ELR (cell line): ENCODE measurements around the gene MRTO4.
"Not testable (repeated sequence)": the region's sequence is repeated elsewhere in the genome, so short reads cannot be mapped to it uniquely, and the experiment has no call there.

Source experiments
- DNase-seq: peaks from one replicate; pipeline ENCODE4 v3.0.0-alpha.2; 2015; ENCODE audit warnings: low read depth

Gene MRTO4

GRCh38 chr1:19251305-19252196 is at the start of gene MRTO4, which contains the start of gene EMC1:
Gene MRTO4 (plus strand): TSS chr1:19251805. CDS start chr1:19251836, 31 bp downstream.
Gene EMC1 (minus strand): TSS chr1:19251524. CDS start chr1:19251509, 15 bp downstream.
- DNase-seq, result peak; percentile 89

DNA sequence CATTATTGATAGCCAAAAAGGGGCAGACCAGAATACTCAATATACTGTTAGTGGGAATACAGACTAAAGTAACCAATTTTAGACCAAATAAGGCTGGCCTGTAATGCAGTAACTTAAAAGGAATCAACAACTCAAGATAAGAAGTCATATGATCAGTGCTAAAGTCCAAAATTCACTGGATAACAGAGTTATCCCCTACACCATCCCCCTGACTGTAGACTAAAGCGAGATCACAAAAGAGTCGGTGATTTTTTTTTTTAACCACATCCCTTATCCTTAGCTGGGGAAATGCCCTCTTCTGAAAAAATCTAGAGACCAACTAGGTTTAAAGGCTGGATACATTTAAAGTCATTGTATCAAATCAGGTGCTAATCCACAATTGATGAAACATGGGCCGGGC is 49.2 kb upstream of the MRTO4 start:
- no peak for DNase-seq

DNA sequence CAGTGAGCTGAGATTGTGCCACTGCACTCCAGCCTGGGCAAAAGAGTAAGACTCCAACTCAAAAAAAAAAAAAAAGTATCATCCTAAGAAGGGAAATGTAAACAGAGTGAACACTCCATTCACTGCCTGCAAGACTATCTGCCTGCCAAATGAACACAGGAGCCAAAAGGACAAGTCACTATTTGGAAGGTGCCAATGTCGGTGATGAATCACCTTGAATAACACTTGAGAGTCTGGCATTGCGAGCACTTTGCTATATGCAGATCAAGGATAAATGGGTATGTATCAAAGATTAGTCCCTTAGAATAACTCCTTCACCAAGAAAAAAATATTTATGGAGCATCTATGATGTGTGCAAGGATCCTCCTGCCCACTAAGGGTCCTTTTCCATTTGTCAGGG is 48.2 kb upstream of the MRTO4 start:
- peak; percentile 72 for DNase-seq

GRCh38 chr1:19204446-19205266 is 46.9 kb upstream of the MRTO4 start:
- peak; percentile 38 for DNase-seq

GRCh38 chr1:19205403-19205802 is 46.2 kb upstream of the MRTO4 start:
- no peak for DNase-seq

- no peak for DNase-seq
These were observed 45.8 kb upstream of the MRTO4 start for GRCh38 chr1:19205845-19206244.

DNA sequence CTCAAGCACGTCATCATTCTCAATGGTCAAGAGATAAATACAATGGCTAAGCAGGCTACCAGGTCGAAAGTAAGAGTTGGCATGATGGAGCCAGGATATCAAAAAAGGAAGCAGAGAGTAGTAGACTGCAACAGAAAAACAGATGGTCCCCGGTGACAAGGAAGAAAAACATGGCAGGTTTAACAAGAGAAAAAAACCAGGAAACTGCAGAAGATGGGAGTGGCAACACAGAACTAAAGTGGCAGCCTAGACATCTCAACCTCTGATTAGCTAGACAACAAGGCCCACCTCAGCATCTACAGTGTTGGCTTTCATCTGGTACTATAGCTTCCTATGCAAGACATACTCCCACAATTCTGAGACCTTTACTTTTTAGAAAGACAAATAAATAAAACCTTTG is 44.7 kb upstream of the MRTO4 start:
- no peak for DNase-seq

GRCh38 chr1:19208710-19209438 is 42.7 kb upstream of the MRTO4 start:
- DNase-seq, result peak; percentile 75

DNA sequence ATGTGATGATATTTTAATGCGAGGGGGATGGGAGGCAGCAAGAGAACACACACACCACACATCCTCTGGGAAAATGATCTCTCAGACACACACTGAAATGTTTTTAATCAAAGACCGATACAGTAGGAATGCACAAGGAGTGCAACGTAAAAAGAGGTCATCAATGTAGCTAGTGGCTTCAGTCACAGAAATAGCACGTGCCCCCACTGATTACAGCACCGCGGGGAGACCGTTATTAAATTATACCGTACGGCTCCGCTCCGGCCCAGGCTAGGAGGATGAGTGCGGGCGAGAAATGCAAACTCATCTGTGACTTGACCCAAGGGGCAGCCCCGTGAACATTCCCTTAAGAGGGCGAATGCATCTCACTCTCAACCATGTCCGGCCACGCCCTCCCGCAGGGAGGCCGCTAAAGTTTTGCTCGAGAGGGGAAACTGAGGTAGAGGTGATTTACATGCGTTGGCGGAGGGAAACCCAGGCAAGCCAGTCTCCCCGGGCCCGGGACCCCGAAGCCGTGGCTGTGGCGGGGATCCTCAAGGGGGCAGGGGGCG is 42.1 kb upstream of the MRTO4 start:
- peak; percentile 75 for DNase-seq

GRCh38 chr1:19209990-19210771 is 41.4 kb upstream of the MRTO4 start, which contains the start of gene UBR4:
Gene UBR4 (minus strand): TSS chr1:19210266. CDS start chr1:19210248, 18 bp downstream.
- peak; percentile 96 for DNase-seq

- peak; percentile 28 for DNase-seq
These were observed 40.6 kb upstream of the MRTO4 start for GRCh38 chr1:19210772-19211549.

GRCh38 chr1:19212167-19212566 is 39.4 kb upstream of the MRTO4 start:
- DNase-seq, result no peak

DNA sequence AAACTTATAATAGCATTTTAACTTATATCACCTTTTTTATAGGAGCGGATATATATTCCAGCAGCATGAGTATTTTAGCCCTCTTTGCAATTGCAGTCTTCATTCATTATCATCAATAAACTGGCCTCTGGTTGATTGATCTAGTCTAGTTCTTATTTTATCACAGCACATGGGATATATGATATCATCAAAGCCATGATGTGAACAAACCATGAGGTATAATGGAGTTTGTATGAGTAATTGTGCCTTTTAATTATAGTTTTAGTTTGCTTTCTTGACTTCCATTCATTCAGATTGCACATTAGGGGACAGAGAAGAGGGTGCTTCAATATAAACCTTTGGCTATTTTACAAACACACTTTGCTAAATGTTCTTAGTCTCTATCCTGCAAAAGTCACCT is 38.0 kb upstream of the MRTO4 start:
- DNase-seq, result no peak

GRCh38 chr1:19216585-19216984 is 35.0 kb upstream of the MRTO4 start:
- not testable (repeated sequence) for DNase-seq

- DNase-seq, result no peak
These were observed 32.2 kb upstream of the MRTO4 start for GRCh38 chr1:19219451-19219850.

DNA sequence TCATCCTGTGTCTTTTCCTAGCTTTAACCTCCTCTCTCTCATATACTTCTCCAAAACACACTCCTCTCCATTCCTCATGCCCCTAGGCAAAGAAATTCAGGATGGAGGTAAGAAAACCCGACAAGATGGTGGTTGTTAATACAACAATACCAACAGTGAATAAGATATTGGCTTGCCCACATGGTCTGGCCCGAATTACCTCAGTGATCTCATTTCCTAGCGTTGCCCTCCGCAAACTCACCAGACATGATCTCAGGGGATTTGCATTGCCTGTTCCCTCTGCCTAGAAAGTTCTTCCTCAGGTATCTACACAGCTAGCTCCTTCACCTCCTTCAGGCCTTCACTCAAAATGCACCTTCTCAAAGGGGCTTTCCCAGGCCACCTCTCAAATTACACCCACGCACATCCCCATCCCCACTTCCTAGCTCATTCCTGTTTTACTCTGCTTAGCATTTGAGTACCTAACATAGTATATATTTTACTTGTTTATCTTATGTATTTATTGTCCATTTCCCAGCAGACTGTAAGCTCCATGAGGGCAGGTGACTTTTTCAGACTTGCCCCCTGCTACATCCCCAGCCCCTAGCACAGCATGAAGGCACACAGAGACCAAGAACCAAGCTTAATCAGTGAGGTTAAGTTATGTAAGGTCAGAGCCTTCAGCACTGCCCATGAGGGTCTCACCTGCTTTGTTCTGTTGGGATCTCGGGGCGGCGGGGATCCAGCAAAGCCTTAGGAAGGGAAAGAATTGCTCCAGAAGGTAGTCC is 31.3 kb upstream of the MRTO4 start:
- no peak for DNase-seq

GRCh38 chr1:19220991-19221390 is 30.6 kb upstream of the MRTO4 start:
- DNase-seq, result no peak

- DNase-seq, result no peak
These were observed 29.0 kb upstream of the MRTO4 start for GRCh38 chr1:19222573-19222972.
